Cerebellar cortex (tissue), 1 donor: ENCODE measurements around the gene DNASE1L2.
A peak's percentile ranks its signal among the peaks of the same experiment; 100 is the strongest.

Experiments
- DNase-seq: peaks from one replicate; pipeline ENCODE4 v3.0.0-alpha.2; 2015; ENCODE audit warnings: low spot score

Gene DNASE1L2

DNA sequence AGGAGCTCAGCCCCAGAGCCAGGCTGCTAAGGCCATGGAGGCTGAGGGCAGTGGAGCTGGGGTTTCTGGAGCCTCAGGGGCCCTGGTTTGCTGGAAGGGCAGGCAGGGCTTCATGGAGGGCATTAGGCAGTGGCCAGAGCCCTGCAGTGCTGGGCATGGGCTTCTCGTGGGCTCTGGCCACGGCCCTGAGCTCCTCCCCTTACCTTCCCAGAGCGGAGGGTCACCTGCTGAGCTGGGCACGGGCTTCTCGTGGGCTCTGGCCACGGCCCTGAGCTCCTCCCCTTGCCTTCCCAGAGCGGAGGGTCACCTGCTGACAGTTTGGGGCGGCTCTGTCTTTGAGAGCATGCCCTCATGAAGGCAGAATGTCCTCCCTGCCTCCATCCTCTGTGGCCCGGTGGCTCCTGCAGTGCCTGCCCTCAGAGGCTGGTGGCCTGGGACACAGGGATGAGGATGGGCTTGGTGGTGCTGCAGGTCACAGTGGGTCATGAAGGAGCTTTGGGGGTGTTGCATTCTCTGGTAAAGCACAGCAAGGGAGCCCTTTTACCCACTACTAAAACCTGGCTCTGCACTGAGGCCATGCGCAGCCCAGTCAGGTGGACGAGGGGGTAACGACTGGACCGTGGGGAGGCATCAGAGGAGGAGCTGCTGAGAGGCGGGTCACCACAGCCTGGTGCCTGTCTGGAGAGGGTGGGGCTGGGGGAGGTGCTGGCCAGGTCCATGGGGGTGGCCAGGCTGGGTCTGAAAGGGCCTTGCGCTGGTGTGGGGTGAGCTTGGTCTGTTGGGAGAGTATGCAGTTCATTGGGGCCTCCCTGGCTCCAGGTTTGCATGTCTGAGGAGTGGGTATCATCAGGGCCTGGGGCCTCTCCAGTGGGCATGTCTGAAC, 34.6 kb downstream of the DNASE1L2 start:
- no peak for DNase-seq

DNA sequence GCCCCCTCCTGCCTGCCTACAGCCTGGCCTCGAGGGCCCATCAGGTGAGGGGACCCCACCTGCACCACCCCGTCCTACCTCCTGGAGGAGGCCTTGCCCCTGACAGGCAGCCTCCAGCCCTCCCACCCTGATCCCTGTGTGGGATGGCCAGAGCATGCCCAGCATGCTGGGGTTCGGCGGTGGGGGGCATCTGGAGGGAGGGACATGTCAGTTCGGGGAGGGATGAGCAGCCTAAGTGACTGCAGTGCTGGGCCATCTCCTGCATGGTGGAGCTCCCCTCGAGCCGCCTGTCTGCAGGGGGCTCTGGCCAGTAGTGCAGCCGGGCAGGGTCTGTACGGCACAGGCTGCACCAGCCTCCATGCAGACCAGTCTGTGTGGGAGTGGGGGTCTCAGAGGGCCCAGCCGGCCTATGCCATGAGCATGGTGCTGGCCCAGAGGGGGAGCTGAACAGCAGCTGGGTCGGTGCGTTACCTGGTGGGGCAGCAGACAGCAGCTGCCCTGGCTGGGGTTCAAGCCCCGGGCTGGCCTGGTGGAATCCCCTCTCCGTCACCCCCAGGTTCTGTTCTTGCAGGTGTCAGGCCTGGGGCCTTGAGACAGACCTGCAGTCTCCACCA, 35.7 kb downstream of the DNASE1L2 start:
- no peak for DNase-seq

- peak; percentile 60 for DNase-seq
Observed at GRCh38 chr16:2273484-2273883, 37.2 kb downstream of the DNASE1L2 start.

DNA sequence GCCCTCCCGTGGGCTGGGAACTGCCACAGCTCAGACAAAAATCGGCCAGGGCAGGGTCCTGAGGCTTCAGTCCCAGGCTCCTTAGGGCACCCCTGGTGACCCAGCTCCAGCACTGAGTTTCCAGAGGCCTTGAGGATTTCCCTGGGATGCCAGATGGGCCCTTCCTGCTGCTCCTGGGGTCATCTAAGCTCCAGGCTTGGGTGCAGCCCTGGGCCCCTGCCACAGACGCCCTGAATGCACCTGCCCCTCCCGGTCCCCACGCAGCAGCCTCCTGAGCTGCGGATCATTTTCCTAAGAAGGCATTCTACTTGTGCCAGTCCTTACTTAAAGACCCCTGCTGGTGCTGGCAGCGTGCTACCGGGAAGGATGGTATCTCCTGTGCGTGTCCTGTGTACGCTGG, 37.7 kb downstream of the DNASE1L2 start:
- no peak for DNase-seq

DNA sequence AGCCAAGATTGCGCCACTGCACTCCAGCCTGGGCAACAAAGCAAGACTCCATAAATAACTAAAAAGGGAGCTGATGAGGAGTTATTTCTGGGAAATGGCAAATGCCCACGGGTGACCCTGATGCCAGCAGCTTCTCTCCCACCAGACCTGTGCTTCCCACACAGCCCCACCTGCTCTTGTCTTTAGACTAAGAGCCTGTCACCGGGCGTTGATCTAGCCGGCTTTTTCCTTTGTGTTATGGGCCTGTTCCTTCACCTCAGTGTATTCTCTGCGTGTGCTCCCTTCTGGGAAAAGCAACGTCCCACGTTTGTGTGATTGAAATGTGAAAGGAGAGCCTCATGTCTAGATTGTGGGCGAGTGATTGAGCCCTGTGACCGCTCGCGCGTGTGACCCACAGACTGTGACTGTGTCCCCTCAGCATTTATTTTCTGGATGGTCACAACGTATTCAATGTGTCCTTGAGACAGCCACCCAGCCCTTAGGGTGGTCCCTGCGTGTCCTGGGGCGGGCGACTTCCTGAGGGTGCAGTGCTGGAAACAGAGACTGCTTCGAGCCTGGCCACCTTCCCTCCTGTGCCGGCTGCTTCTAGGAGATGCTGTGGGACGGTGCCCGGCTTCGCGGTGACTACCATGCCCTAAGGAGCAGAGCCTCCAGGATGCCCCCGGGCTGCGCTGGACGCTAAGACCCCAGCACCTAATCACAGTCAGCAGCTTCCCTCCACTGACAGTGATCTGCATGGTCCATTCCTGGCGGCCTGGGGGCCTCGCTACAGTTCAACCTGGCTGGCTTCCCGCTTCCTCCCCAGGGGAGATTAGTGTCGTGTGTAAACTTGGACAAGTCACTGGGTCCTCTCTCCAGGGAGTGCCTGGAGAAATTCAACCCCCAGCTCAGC, 39.5 kb downstream of the DNASE1L2 start:
- DNase-seq = no peak

DNA sequence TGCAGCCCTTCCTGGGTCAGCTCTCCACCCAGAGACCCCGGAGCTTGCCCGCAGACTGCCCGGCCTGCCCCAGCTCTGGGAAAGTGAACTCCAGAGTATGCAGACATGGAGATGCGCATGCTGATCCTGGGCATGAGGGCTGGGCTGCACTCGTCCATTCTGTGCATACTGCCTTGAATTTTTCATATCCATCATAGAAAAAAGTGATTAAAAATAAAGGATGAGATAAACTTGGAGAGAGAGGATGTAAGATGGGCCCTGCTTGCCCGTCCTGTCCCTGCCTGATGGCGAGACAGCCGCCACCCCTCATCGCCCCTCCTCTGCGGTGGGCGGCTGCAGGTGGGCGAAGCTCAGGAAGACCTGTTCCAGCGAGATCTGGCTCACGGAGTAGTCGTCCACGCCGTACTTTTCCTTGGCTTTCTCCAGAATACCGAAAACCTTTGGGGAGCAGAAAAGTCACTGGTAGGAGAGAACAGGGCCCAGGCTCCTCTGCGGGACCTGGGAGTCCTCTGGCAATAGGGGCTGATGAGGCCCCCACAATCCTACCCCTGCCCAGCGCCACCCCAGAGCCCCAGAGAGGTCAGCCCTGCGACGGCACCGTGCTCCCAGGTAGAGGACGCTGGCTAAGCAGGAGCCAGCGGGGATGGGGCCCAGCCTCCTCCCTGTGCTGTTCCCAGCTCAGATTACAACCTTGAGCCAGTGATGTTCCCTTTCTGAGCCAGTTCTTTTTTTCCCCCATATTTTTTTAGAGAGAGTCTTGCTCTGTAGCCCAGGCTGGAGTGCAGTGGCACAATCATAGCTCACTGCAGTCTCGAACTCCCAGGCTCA, 40.3 kb downstream of the DNASE1L2 start:
- no peak for DNase-seq

- no peak for DNase-seq
Observed at GRCh38 chr16:2277466-2278271, 41.4 kb downstream of the DNASE1L2 start.

DNA sequence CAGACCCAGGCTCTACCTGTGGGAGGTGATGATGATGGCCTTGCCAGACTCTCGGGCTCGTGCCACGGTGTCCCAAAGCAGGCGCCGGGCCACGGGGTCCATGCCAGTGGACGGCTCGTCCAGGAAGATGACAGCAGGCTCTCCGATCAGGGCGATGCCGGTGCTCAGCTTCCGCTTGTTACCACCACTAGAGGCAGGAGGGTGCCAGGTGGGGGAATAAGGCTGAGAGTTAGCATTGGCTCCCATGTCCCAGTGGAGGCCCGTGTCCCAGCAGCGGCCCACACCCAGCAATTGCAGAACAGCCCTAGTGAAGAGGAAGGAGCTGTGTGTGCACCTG, 42.0 kb downstream of the DNASE1L2 start:
- no peak for DNase-seq

DNA sequence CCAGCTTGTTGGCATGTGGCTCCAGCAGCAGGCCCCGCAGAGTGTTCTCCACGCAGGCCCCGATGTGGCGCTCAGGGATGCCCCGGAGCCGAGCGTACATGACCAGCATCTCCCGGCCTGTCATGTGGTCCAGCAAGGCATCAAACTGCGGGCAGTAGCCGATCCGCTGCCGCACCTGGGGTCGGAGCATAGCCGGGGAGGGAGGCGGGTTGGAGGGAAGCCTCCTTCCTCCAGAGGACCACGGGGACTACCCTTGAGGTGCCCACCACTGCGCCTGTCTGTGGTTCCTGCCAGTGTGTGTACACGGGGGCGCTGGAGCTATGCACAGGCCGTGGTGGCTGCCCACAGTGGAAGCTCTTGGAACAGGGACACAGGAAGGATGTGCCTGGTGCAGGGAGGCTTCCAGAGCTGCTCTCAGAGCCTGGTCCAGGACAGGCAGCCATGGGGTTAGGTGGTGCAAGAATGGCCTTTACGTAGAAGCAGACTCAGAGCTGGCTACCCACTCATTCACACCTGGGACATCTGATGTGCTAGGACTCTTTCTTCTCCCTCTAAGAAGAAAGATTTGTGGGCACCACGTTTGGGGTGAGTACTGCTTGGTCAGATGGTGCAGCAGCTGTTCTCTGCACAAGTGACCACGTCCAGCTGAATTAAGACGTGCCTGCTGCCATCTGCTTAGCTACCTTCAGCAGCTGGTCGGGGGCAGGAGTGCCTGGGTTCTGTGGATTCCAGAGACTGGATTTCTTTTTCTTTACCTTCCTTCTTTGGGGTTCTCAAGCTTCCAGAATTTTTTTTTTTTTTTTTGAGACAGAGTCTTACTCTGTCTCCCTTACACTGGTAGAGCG, 42.9 kb downstream of the DNASE1L2 start:
- DNase-seq = no peak

GRCh38 chr16:2280461-2280860, 44.2 kb downstream of the DNASE1L2 start:
- DNase-seq = no peak

DNA sequence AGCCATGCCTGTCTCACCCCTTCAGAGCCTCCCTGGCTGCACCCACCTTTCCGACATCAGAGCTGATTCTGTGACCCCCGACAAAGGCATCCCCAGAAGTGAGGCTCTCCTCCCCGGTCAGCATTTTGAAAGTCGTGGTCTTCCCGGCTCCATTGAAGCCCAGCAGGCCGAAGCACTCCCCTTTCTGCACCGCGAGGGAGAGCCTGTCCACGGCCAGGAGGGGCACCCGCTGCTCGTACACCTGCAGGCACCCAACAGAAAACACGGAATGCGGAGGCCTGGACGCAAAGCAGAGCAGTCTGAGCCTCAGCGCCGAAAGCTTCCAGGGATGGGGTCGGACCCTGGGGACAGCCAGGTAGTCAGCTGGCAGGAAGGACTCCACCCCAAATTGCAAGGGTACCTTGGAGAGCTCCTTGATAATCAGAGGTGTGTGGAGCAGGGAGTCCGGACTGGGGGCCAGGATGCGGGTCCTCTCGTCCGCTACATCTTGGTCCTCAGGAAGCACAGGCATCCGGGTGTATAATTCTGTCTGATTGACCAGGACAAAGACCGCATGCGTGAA, 44.8 kb downstream of the DNASE1L2 start:
- DNase-seq = no peak

DNA sequence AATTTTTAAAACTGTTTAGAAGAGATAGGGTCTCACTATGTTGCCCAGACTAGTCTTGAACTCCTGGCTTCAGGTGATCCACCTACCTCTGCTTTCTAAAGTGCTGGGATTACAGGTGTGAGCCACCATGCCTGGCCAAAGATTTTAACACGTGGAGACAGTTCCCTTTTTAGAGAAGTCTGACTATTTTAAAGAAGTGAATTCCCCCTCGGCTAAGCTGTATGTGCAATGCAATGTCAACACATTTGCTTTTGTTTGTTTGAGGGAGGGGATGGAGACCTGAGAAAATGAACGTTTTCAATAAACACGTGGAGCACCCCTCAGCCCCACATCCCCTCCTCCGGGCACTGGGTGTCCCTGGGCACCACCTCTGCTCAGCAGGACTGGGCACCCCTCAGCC, 46.0 kb downstream of the DNASE1L2 start:
- no peak for DNase-seq

- DNase-seq = peak; percentile 29
Observed at GRCh38 chr16:2282866-2283555, 46.8 kb downstream of the DNASE1L2 start.

DNA sequence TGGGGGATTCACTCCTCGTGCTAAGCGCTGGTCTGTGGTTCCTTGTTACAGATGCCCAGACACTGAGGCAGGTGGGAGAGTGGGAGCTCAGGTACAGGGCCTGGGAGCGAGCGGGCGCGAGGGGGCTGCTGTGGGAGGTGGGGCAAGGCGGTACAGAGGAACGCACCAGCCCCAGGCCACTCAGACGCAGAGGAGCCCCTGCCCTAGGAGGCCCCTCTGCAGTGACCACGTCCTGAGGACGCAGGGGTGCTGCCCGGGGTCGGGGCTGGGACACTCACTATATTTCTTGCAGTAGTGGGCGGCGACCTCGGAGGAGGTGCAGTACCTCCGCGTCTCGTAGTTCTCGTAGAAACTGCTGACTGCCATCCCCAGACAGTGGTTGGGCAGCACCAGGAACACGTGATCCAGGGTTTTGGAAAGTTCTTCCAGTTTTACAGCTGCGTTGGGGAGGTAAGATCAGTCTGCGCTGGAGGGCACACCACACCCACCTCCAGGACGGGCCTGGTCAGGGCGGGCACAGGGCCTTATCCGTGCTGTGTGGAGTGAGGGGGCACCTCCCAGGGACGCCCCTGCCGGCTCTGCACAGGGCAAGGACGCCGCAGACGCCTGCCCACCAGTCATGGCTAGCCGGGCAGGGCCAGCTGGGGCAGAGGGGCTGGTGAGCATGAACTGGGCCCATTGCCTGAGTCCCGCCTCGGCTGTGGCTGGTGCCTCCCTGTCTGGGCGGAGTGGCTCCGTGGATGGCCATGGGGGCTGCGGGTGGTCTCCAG, 47.9 kb downstream of the DNASE1L2 start:
- DNase-seq = no peak

- no peak for DNase-seq
Observed at GRCh38 chr16:2284797-2285576, 48.7 kb downstream of the DNASE1L2 start.

GRCh38 chr16:2285731-2286191, 49.5 kb downstream of the DNASE1L2 start:
- no peak for DNase-seq

DNA sequence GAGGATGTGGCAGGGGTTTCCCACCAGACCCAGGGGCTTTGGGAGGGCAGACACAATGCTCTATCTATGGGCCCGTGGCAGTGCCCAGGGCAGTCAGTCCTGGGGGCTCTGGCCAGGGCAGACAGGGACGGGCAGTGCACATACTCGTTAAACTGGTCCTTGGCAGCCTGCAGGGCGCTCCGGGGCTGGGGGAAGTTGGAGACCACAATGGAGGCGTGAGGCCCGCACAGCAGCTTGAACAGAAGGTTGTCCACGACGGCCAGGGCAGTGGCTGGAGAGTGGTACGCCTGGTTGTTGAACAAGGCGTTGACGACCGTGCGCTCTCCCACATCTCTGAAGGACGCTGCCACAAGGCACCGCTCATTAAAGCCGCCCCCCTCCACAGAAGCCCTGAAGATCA, 50.3 kb downstream of the DNASE1L2 start:
- DNase-seq = no peak
